ENCODE results near the gene SLC22A3. TPM values are rescaled to one million over a fixed set of nuclear protein-coding genes. Genes with fewer than 3 reads are reported as not detected.

The SLC22A3 gene
- total RNA-seq, 4 donors from 2014 or later, result 11.8 to 31.0 (median 22.3) TPM

DNA sequence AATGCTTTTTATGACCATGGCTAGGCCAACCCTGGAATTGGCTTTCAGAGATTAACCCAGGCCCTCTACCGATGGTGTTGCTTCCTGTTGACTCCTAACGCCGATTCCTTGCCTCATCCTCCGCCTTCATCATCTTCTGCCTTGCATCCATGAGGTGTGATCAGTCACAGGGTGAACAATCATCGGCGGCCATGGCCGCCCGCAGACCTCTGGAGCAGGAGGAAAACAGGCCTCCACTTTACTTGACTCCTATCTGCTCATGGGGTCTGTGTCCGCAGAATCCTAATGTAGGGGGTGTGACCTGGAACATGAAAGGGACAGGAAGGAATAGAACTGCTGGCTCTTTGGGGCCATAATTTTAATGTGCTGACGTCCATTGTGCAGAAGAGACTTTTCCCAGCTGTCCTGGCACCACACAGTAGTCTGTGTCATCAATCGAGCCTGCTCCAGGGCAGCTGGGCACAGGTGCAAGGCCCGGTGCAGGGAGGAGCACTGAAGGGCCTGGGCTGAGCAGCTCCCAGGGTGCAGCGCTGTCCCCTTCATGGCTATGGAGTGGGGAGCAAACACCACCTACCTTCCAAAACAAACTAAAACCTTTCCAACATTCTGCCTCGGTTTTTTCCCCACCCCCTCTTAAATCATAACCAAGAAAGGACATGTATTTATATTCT lies 8.0 kb downstream of the SLC22A3 start:
- H3K27me3 ChIP-seq, result no peaks in the 10 kb centered on the region
- no peaks in the 10 kb centered on the region for H3K9me3 ChIP-seq
- H3K4me3 ChIP-seq, result no peak overlapping the region
- no peak for ATAC-seq
- 43 to 70% methylated on average over 3 to 6 of the region's 14 CpGs for WGBS, 2 donors (ENCODE audit: low coverage in 1 of 2)
- H3K36me3 ChIP-seq, result no peaks in the 10 kb centered on the region
- H3K4me1 ChIP-seq, result peaks cover 0 to 44% (median 0%) of the 10 kb centered on the region in 3 donors
- TF ChIP-seq POLR2A (IDR thresholded peaks at IDR 0.05) (no peak), EP300 (IDR thresholded peaks at IDR 0.05) (no peak), POLR2AphosphoS5 (IDR thresholded peaks at IDR 0.05) (no peak)
- TF ChIP-seq, protein P1, sequence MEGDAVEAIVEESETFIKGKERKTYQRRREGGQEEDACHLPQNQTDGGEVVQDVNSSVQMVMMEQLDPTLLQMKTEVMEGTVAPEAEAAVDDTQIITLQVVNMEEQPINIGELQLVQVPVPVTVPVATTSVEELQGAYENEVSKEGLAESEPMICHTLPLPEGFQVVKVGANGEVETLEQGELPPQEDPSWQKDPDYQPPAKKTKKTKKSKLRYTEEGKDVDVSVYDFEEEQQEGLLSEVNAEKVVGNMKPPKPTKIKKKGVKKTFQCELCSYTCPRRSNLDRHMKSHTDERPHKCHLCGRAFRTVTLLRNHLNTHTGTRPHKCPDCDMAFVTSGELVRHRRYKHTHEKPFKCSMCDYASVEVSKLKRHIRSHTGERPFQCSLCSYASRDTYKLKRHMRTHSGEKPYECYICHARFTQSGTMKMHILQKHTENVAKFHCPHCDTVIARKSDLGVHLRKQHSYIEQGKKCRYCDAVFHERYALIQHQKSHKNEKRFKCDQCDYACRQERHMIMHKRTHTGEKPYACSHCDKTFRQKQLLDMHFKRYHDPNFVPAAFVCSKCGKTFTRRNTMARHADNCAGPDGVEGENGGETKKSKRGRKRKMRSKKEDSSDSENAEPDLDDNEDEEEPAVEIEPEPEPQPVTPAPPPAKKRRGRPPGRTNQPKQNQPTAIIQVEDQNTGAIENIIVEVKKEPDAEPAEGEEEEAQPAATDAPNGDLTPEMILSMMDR (IDR thresholded peaks at IDR 0.05), result no peak
- no peak overlapping the region for H3K27ac ChIP-seq

DNA sequence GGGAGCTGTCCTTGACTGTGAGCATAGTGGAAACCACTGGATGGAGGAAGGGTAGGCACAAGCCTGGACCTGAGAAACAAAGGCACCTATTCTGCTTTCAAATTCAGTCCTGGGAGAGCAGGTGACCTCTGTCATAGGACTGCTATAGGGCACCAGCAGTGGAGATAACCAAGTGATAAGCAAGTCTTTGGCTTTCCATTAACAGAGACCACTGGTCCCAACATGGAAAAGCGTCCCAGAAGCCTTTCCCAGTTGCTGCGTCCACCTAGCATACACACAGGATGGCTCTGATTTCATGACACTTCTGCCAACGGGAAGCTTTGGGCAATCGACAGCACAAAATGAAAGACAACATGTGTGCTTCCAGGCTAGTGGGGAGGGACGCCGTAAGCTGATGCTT lies 8.9 kb downstream of the SLC22A3 start:
- H3K4me1 ChIP-seq, result peaks cover 0 to 38% (median 0%) of the 10 kb centered on the region in 3 donors
- 81 to 90% methylated on average over 2 to 3 of the region's 6 CpGs for WGBS, 2 donors (ENCODE audit: low coverage in 1 of 2)
- no peaks in the 10 kb centered on the region for H3K36me3 ChIP-seq
- no peak for TF ChIP-seq POLR2AphosphoS5 (IDR thresholded peaks at IDR 0.05)
- TF ChIP-seq EP300 (IDR thresholded peaks at IDR 0.05), result no peak
- TF ChIP-seq, protein P1 (IDR thresholded peaks at IDR 0.05), result no peak
- no peak for TF ChIP-seq POLR2A (IDR thresholded peaks at IDR 0.05)
- ATAC-seq, result no peak
- no peaks in the 10 kb centered on the region for H3K27me3 ChIP-seq
- no peak overlapping the region for H3K4me3 ChIP-seq
- H3K27ac ChIP-seq, result no peak overlapping the region
- H3K9me3 ChIP-seq, result no peaks in the 10 kb centered on the region

DNA sequence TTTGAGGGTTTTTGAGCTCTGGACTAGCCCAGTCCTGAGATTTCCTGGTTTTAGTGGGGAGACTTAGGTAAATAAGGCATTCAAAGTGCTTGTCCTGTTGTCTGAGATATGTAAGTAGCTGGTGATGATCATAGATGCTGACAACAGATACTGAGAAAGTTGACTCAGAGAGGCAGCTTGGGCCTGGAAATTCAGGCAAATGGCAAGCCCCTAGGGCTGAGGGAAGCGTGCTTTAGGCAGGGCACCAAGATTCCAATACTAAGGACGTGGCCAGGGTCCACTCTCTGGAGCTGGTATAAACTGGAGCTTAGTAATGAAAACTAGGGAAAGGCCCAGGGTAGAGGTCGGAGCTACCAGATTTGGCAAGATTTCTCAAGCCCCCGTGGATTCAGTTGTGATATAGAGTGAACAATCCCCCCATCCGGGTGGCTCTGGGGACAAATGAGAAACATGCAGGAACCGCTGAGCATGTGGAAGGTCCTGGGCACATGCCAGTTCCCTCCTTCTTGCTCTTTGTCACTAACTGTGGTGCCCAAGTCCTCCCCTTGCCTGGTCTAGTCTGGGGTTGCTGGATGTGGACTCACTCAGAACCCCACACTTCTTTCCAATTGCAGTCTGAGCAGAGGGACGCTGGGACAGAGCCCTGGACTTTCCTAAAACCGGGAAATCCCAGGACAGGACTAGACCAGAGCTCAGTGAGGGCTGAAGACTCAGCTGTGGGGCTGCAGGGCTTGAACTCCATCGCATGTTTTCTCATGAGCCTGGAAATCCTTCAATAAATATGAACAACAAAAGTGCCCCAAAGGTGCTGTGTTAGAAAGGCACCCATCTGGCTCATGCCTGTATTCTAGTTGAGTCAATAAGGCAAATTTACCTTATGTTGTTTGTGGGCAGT lies 10.3 kb downstream of the SLC22A3 start:
- no peak overlapping the region for H3K27ac ChIP-seq
- H3K27me3 ChIP-seq, result no peaks in the 10 kb centered on the region
- H3K4me3 ChIP-seq, result no peak overlapping the region
- no peaks in the 10 kb centered on the region for H3K36me3 ChIP-seq
- ATAC-seq, result no peak
- TF ChIP-seq EP300 (IDR thresholded peaks at IDR 0.05) (no peak), POLR2A (IDR thresholded peaks at IDR 0.05) (no peak), POLR2AphosphoS5 (IDR thresholded peaks at IDR 0.05) (no peak)
- TF ChIP-seq, protein P1 (IDR thresholded peaks at IDR 0.05), result no peak
- peaks cover 0 to 25% (median 0%) of the 10 kb centered on the region in 3 donors for H3K4me1 ChIP-seq
- WGBS, 2 donors (ENCODE audit: low coverage in 1 of 2), result 78 to 83% methylated on average over 2 to 4 of the region's 9 CpGs
- no peaks in the 10 kb centered on the region for H3K9me3 ChIP-seq

DNA sequence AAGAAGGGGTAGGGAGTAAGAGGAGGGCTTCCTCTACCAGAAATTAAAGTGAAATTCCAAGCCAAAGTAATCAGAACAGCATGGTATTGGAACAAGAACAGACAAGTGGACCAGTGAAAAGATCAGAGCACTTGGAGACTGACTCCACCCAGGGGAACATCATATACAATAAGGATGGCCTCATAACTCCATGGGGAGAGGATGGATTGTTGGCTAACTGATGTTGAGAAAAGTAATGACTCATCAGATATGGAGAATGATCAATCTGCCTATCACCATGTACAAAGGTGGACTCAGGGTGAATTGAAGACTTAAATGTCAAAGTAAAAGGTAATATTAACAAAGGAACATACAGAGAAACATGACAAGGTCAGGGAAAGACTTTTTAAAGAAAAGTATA lies 12.8 kb downstream of the SLC22A3 start:
- Histone ChIP-seq H3K27me3 (no peaks in the 10 kb centered on the region), H3K36me3 (no peaks in the 10 kb centered on the region), H3K27ac (no peak overlapping the region), H3K4me1 (peaks cover 0 to 15% (median 0%) of the 10 kb centered on the region in 3 donors), H3K4me3 (no peak overlapping the region), H3K9me3 (no peaks in the 10 kb centered on the region)
- TF ChIP-seq POLR2AphosphoS5 (IDR thresholded peaks at IDR 0.05) (no peak), EP300 (IDR thresholded peaks at IDR 0.05) (no peak), POLR2A (IDR thresholded peaks at IDR 0.05) (no peak)
- TF ChIP-seq, protein P1 (IDR thresholded peaks at IDR 0.05), result no peak
- no peak for ATAC-seq

All from gastroesophageal sphincter (tissue), 4 donors.